SK-N-SH treated with all-trans-retinoic acid at 6 μM for 48 hours (cell line): ENCODE results near the gene NOSTRIN.

ENCODE experiments used
- ARNTL ChIP-seq: fragments of 450-650 bp; formaldehyde crosslinking; IDR thresholded peaks from 2 replicates; pipeline ENCODE4 v1.5.0; 2020; ENCODE audit warnings: low read depth, mild to moderate bottlenecking, moderate library complexity, borderline replicate concordance
- CREB5 ChIP-seq: fragments of 250-450 bp; sonication (Bioruptor Pico); IDR thresholded peaks from 2 replicates; pipeline ENCODE4 v1.5.1; 2020; ENCODE audit warnings: low read depth, mild to moderate bottlenecking, moderate library complexity
- ISL1 ChIP-seq: fragments of 250-450 bp; sonication (Bioruptor Pico); IDR thresholded peaks from 2 replicates; pipeline ENCODE4 v2.1.2; 2022; ENCODE audit warnings: mild to moderate bottlenecking, moderate library complexity
- OSR1 ChIP-seq: fragments of 250-450 bp; sonication (Bioruptor Pico); IDR thresholded peaks from 2 replicates; pipeline ENCODE4 v1.8.0; 2022; ENCODE audit warnings: moderate library complexity, mild to moderate bottlenecking, inconsistent platforms
- PATZ1 ChIP-seq: fragments of 250-450 bp; sonication (Bioruptor Pico); IDR thresholded peaks from 2 replicates; pipeline ENCODE4 v1.8.0; 2020; ENCODE audit warnings: mild to moderate bottlenecking, moderate library complexity, borderline replicate concordance
- PPARA ChIP-seq: fragments of 250-450 bp; sonication (Bioruptor Pico); IDR thresholded peaks from 2 replicates; pipeline ENCODE4 v1.5.0; 2020; ENCODE audit warnings: mild to moderate bottlenecking, borderline replicate concordance
- TCF4 ChIP-seq: fragments of 250-450 bp; sonication (Bioruptor Pico); IDR thresholded peaks from 2 replicates; pipeline ENCODE4 v1.8.0; 2021; ENCODE audit warnings: mild to moderate bottlenecking, moderate library complexity, borderline replicate concordance
- ZFP3 ChIP-seq: fragments of 250-450 bp; sonication (Bioruptor Pico); IDR thresholded peaks from 2 replicates; pipeline ENCODE4 v1.5.0; 2020; ENCODE audit warnings: mild to moderate bottlenecking, moderate library complexity
- ZFP30 ChIP-seq: fragments of 450-650 bp; formaldehyde crosslinking; IDR thresholded peaks from 2 replicates; pipeline ENCODE4 v1.5.0; 2022; ENCODE audit warnings: mild to moderate bottlenecking, moderate library complexity
- ZNF70 ChIP-seq: fragments of 450-650 bp; formaldehyde crosslinking; IDR thresholded peaks from 2 replicates; pipeline ENCODE4 v1.5.0; 2020; ENCODE audit warnings: mild to moderate bottlenecking, moderate library complexity
- ZNF8 ChIP-seq: fragments of 450-650 bp; formaldehyde crosslinking; IDR thresholded peaks from 2 replicates; pipeline ENCODE4 v1.5.0; 2020; ENCODE audit warnings: mild to moderate bottlenecking, moderate library complexity
- TF ChIP-seq, protein P1 (sequence below): fragments of 250-450 bp; sonication (Bioruptor Pico); IDR thresholded peaks from 2 replicates; pipeline ENCODE4 v1.5.0; 2020; ENCODE audit warnings: mild to moderate bottlenecking, moderate library complexity
- TF ChIP-seq, protein P2 (sequence below): fragments of 250-450 bp; sonication (Bioruptor Pico); IDR thresholded peaks from 2 replicates; pipeline ENCODE4 v1.8.0; 2021; ENCODE audit warnings: low read depth, mild to moderate bottlenecking, moderate library complexity, borderline replicate concordance

GRCh38 chr2:168793596-168793995 lies 8.8 kb upstream of the NOSTRIN start:
- TF ChIP-seq, protein P1, sequence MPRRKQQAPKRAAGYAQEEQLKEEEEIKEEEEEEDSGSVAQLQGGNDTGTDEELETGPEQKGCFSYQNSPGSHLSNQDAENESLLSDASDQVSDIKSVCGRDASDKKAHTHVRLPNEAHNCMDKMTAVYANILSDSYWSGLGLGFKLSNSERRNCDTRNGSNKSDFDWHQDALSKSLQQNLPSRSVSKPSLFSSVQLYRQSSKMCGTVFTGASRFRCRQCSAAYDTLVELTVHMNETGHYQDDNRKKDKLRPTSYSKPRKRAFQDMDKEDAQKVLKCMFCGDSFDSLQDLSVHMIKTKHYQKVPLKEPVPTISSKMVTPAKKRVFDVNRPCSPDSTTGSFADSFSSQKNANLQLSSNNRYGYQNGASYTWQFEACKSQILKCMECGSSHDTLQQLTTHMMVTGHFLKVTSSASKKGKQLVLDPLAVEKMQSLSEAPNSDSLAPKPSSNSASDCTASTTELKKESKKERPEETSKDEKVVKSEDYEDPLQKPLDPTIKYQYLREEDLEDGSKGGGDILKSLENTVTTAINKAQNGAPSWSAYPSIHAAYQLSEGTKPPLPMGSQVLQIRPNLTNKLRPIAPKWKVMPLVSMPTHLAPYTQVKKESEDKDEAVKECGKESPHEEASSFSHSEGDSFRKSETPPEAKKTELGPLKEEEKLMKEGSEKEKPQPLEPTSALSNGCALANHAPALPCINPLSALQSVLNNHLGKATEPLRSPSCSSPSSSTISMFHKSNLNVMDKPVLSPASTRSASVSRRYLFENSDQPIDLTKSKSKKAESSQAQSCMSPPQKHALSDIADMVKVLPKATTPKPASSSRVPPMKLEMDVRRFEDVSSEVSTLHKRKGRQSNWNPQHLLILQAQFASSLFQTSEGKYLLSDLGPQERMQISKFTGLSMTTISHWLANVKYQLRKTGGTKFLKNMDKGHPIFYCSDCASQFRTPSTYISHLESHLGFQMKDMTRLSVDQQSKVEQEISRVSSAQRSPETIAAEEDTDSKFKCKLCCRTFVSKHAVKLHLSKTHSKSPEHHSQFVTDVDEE (CRISPR knock-in tag), result no peak
- no peak for TF ChIP-seq ZFP3 (CRISPR knock-in tag)
- TF ChIP-seq, protein P2, sequence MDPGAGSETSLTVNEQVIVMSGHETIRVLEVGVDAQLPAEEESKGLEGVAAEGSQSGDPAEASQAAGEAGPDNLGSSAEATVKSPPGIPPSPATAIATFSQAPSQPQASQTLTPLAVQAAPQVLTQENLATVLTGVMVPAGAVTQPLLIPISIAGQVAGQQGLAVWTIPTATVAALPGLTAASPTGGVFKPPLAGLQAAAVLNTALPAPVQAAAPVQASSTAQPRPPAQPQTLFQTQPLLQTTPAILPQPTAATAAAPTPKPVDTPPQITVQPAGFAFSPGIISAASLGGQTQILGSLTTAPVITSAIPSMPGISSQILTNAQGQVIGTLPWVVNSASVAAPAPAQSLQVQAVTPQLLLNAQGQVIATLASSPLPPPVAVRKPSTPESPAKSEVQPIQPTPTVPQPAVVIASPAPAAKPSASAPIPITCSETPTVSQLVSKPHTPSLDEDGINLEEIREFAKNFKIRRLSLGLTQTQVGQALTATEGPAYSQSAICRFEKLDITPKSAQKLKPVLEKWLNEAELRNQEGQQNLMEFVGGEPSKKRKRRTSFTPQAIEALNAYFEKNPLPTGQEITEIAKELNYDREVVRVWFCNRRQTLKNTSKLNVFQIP (CRISPR knock-in tag), result no peak
- TF ChIP-seq TCF4 (CRISPR knock-in tag), result no peak
- no peak for TF ChIP-seq ZNF8 (CRISPR knock-in tag)
- TF ChIP-seq ISL1 (CRISPR knock-in tag), result no peak
- no peak for TF ChIP-seq PATZ1 (CRISPR knock-in tag)
- no peak for TF ChIP-seq ZFP30 (CRISPR knock-in tag)
- TF ChIP-seq CREB5 (CRISPR knock-in tag), result no peak
- TF ChIP-seq PPARA (CRISPR knock-in tag), result no peak
- no peak for TF ChIP-seq ARNTL (CRISPR knock-in tag)
- no peak for TF ChIP-seq ZNF70
- no peak for TF ChIP-seq OSR1 (CRISPR knock-in tag)
